Measurements from ENCODE around the gene C5orf34.

GRCh38 chr5:43555895-43556606 lies 41.1 kb upstream of the C5orf34 start:
- TF ChIP-seq POLR2A (IDR thresholded peaks at IDR 0.05; ENCODE audit: low read depth, low read length) (no peak), POLR2AphosphoS5 (IDR thresholded peaks at IDR 0.05; ENCODE audit: low read depth, low read length) (no peak; the same call in 1 of the 2 replicates)

All from GM12892 (cell line).